ENCODE results near the gene MNX1. TPM values are rescaled to one million over a fixed set of nuclear protein-coding genes. Genes with fewer than 3 reads are reported as not detected.

MNX1 gene
- not detected in 2 replicates for total RNA-seq (2014; rRNA removed; shearing (Covaris generic))

GRCh38 chr7:157010588-157011332 is at the start of gene MNX1:
Gene MNX1, minus strand, starts transcription at chr7:157010663. Its CDS starts 313 bp downstream, at chr7:157010350.
- peak; percentile 41 for DNase-seq (ENCODE audit: low read depth)

- no peak for DNase-seq (ENCODE audit: low read depth)
Measured at GRCh38 chr7:157059534-157059933, 49.1 kb upstream of the MNX1 start.

- DNase-seq (ENCODE audit: low read depth): no peak
Measured at GRCh38 chr7:157058701-157059100, 48.2 kb upstream of the MNX1 start.

- no peak for DNase-seq (ENCODE audit: low read depth)
Measured at GRCh38 chr7:157058068-157058467, 47.6 kb upstream of the MNX1 start.

GRCh38 chr7:157056957-157057902 is 46.8 kb upstream of the MNX1 start:
- DNase-seq (ENCODE audit: low read depth): no peak

- no peak for DNase-seq (ENCODE audit: low read depth)
Measured at GRCh38 chr7:157056246-157056645, 45.8 kb upstream of the MNX1 start.

GRCh38 chr7:157054927-157055326 is 44.5 kb upstream of the MNX1 start:
- DNase-seq (ENCODE audit: low read depth): no peak

- no peak for DNase-seq (ENCODE audit: low read depth)
Measured at GRCh38 chr7:157053118-157053517, 42.7 kb upstream of the MNX1 start.

GRCh38 chr7:157047148-157047547 is 36.7 kb upstream of the MNX1 start:
- peak; percentile 47 for DNase-seq (ENCODE audit: low read depth)

- DNase-seq (ENCODE audit: low read depth): peak; percentile 96
Measured at GRCh38 chr7:157046681-157047080, 36.2 kb upstream of the MNX1 start.

GRCh38 chr7:157044943-157045660 is 34.6 kb upstream of the MNX1 start:
- no peak for DNase-seq (ENCODE audit: low read depth)

- no peak for DNase-seq (ENCODE audit: low read depth)
Measured at GRCh38 chr7:157044147-157044687, 33.8 kb upstream of the MNX1 start.

- DNase-seq (ENCODE audit: low read depth): peak; percentile 56
Measured at GRCh38 chr7:157043745-157044144, 33.3 kb upstream of the MNX1 start.

GRCh38 chr7:157041514-157042277 is 31.2 kb upstream of the MNX1 start:
- no peak for DNase-seq (ENCODE audit: low read depth)

- no peak for DNase-seq (ENCODE audit: low read depth)
Measured at GRCh38 chr7:157041004-157041403, 30.5 kb upstream of the MNX1 start.

GRCh38 chr7:157037635-157038034 is 27.2 kb upstream of the MNX1 start:
- DNase-seq (ENCODE audit: low read depth): no peak

- DNase-seq (ENCODE audit: low read depth): no peak
Measured at GRCh38 chr7:157037028-157037427, 26.6 kb upstream of the MNX1 start.

- no peak for DNase-seq (ENCODE audit: low read depth)
Measured at GRCh38 chr7:157035979-157036378, 25.5 kb upstream of the MNX1 start.

- DNase-seq (ENCODE audit: low read depth): peak; percentile 50
Measured at GRCh38 chr7:157035302-157035701, 24.8 kb upstream of the MNX1 start.

- DNase-seq (ENCODE audit: low read depth): no peak
Measured at GRCh38 chr7:157033483-157034473, 23.3 kb upstream of the MNX1 start.
